ENCODE data around the gene PDE3A. TPM values are rescaled to one million over a fixed set of nuclear protein-coding genes. Genes with fewer than 3 reads are reported as not detected.
"Not testable (repeated sequence)": the region's sequence is repeated elsewhere in the genome, so short reads cannot be mapped to it uniquely, and the experiment has no call there.

Gene PDE3A
- total RNA-seq, 1 donor from 2014 or later: 132 TPM

DNA sequence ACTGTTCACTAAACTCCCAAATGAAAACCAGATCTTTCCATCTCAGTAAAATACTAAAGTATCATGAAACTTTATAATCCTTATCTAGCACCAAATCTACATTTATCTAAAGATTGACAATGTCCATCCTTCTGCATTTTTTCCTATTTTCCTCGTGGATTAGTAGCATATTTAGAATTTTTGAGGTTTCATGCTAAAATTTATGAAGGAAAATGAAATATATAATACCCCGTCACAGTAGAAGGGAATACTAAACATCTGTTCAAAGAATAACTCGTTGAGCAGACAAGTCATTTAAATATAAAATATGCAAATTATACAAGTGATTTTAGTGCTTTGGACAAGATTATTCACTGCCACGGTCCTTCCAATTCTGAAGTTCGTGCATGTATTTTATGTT is 204.1 kb downstream of the PDE3A start:
- intact Hi-C loops (cut with DNase I): no loop called here
- DNase-seq (ENCODE audit: low spot score): no peak

DNA sequence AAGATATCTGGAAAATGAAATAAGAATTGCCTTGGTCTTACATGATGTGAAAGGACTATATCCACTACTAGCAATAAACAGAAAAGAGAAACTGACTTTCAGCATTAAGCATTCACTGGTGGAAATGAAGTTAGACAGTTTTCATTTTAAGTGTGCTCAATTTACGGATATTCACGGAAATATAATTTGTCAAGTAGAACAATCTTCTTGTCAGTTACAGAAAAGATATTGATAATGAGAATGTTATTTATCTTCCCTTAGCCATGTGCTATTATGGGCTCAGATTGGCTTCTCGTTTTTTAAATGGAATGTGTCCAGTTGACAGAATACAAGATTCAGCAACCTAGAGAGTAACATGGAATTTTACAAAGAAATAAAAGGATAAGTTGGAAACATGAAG is 208.2 kb downstream of the PDE3A start:
- intact Hi-C loops (cut with DNase I): no loop called here
- DNase-seq (ENCODE audit: low spot score): no peak

DNA sequence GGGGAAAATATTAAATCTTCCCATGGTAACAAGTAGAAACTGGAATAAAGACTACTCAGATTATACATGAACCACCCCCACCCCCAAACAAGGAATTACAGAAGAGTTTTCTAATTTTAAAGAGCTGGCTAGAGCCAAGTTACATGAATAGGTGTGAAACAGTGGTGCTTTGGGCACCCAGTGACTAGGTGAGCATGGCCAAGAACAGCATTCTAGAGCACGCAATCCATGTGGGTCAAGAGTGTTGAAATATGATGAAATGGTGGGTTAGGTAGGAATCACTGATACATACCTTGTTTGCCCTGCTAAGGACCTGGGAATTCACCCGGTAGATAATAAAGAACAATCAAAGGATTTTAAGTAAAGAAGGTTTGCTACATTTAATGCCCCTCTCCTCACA is 208.7 kb downstream of the PDE3A start:
- DNase-seq (ENCODE audit: low spot score): no peak
- intact Hi-C loops (cut with DNase I): no loop called here

DNA sequence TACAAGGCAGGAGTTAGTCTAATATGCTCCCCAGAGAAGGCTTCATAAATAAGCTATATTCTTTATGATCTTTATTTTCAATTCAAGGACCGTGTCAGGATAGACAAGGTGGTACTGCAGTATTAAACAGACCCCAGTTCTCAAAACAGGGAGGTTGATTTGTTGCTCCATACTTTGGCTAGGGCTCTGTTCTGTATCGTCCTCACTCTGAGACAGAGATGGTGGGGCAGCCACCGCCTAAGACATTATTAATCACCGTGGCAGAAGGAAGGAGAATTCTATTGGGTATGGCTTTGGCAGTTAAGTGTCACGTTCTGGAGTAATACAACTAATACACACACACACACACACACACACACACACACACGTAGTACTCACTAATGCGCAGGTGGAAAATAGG is 209.8 kb downstream of the PDE3A start:
- DNase-seq (ENCODE audit: low spot score): no peak
- intact Hi-C loops (cut with DNase I): no loop called here

DNA sequence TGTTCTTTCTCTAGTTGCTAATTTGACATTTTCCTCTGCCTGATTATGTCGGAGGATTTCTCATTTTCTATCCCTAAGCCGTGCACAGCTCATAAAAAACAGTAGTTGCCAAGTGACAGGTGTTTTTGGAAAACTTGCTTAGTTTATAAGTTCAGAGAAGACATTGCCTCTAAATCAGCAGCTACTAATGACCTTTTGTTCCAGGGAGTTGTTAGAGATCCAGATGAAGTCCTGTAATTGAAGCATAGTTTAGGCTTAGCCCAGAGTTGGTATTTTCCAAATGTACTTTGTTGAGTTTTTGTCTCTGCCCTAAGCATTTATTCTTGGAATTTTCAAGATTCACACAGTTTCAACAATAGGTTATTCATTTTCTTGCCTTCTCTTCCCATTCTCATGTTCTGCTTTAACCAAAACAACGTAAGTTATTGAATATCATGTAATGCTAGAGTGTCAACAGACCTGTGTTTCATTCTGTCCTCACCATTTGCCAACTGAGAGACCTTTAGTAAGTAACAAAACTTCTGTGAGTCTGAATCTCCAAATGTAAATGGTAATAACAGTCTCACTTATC is 216.8 kb downstream of the PDE3A start:
- DNase-seq (ENCODE audit: low spot score): no peak
- intact Hi-C loops (cut with DNase I): no loop called here

DNA sequence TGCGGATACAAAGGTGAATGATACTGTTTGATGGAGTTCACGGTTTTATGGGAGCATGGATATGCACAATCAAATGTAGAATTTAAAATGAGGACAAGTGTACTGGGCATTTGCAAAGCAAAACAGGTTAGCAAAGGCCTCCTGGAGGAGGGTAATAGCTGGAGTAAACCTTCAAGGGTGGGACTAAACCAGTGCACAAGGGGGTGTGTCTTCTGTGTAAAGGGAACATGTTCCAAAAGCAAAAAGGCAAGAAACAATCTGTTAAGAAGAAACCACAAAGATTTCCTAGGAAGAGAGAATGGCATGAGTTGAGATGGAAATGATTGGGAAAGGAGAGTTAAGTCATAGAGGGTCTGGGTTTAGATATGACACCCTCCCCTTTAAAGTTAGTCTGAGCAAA is 217.6 kb downstream of the PDE3A start:
- intact Hi-C loops (cut with DNase I): no loop called here

DNA sequence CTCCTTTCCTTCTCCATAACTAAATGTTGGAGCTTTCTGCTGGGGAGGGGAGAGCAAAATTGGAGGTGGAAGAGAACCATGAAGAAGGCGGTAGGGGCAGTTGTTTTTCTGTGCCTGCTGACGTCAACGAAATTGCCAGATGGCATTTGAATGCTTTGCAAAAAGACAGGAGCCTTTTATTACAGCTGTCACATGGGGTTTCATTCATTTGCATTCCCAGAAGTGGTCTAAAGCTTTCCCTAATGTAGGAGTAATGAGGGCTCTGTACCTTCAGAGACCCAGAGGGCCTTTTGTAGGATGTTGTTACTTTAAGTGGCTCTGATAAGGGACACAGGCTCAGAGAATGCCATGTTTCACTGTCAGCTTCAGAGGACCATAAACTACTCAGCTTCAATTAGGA is 219.7 kb downstream of the PDE3A start:
- intact Hi-C loops (cut with DNase I): no loop called here
- DNase-seq (ENCODE audit: low spot score): no peak

More for the DNA sequence above, 217.6 kb downstream of the PDE3A start:
- DNase-seq (ENCODE audit: low spot score): no peak

DNA sequence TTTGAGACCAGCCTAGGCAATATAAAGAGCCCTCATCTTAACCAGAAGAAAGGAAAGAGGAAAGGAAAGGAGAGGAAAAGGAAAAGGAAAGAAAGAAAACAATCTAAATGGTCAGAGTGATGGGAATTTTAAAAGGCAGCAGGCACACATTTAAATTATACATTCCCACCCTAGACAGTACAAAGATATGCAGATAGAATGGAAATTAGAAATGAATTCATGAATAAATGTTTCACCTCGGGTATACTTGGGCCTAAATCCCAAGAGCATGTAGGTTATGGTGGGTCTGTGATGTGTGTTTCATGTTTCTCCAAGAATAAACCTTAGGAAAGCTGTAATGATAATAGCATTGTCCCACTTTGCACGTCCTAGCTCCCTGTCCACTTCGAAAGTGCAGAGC is 222.2 kb downstream of the PDE3A start:
- DNase-seq (ENCODE audit: low spot score): no peak
- intact Hi-C loops (cut with DNase I): loop anchor here (10.0 kb wide), 1 partner anchor 126 kb away; no protein-coding TSS in a partner anchor

DNA sequence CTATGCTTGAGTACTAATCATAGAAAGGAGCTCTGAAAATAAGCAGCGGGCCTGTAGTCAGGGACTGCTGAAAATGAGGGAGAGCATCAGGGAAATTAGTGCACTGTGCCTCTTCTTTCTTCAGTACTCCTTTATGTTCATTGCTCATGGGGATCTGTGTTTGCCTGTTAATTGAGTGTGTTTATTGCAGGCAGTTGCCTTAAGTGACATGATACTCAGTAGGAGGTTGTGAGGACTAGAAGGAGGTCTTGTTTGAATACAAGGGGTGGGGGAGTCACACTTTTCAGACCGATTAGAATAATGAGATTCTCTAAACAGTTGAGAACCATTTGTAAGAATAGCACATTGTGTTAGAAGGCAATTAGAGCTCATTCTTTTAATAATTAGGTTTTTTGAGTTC is 224.2 kb downstream of the PDE3A start:
- no peak for DNase-seq (ENCODE audit: low spot score)
- intact Hi-C loops (cut with DNase I): loop anchor here (10.0 kb wide), 1 partner anchor 128 kb away; no protein-coding TSS in a partner anchor

DNA sequence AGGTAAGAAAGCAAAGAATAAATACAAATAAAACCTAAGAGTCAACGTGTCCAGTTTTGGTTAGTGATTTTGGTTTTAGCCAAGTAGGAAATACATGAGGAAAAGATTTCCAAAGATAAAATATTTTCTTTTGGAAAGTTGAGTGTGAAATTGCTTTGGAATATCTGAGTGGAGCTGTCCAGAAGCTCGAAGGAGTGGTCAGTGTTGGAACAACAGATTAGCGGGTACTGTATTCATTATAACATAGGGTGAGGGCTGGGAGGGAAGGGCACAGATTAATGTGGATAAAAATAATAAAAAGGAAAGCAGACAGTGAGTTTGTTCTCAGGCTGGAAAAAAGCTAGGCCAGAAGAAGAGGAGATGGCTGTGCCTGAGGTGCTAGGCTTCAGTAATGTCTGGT is 225.3 kb downstream of the PDE3A start:
- intact Hi-C loops (cut with DNase I): loop anchor here (10.0 kb wide), 1 partner anchor 129 kb away; no protein-coding TSS in a partner anchor
- DNase-seq (ENCODE audit: low spot score): no peak

DNA sequence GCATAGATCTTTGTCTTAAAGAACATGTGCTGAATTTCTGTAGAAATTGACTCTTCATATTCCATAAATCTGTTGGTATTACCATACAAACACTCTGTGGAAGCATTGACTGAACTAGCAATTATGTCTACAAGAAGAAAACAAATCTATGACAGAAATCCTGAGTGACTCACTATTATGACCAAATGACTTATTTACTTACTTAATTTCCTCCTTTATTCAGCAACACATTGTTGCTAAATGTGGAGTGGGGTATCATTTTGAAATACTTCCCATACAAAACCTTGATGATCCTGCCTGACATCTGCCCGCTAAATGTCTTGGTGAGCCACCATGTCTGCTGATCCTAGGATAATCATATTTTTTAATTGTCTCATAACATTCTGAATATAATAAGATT is 227.7 kb downstream of the PDE3A start:
- DNase-seq (ENCODE audit: low spot score): no peak
- intact Hi-C loops (cut with DNase I): loop anchor here (10.0 kb wide), 1 partner anchor 131 kb away; no protein-coding TSS in a partner anchor

DNA sequence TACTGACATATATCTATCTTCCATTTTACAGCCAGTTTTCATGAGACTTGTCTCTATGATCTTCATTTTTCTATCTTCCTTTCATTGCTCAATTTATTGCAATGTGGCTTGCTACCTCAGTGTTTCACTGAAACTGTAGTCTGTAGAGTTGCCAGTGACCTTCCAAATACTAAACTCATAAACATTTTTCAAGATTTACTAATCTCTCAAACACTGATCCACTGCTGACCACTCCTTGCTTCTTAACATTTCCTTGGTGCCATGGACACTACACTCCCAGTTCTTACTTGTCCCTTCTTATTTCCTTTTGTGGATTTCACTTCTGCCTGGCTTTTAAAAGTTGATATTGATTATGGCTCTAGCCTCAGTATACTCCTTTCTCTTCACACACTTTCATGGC is 231.4 kb downstream of the PDE3A start:
- DNase-seq (ENCODE audit: low spot score): no peak
- intact Hi-C loops (cut with DNase I): loop anchor here (5.0 to 10.0 kb wide), 4 partner anchors 135 to 845 kb away; partner anchors contain the start of gene PDE3A

DNA sequence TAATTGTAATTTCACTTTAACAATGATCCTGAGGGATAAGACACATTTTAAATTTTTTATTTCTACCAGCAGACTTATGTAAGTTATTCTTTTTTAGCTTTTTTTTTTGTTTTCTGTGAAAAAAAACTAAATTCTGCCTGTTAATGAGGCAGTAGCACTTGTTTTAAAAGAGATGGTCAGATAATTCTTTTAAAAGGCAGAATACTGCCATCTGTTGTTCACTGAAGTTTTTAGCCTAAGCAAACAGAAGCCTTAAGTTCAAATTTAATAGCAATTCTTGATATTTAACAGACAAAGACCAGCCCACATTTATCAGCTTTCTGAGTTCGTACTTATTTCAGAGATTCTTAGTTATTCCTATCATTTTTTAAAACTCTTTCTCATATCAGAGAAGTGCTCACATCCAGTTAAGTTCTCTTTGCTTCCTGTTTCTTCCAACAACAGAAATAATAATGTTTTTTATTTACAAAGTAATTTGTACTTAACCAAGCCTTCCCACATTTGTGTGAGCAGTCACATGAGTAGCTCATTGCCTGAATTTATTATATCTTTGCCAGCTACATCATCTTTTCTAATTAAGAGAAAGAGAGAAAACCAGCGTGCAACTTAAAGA is 233.4 kb downstream of the PDE3A start:
- intact Hi-C loops (cut with DNase I): loop anchor here (5.0 to 10.0 kb wide), 3 partner anchors 234 to 847 kb away; partner anchors contain the start of gene PDE3A

DNA sequence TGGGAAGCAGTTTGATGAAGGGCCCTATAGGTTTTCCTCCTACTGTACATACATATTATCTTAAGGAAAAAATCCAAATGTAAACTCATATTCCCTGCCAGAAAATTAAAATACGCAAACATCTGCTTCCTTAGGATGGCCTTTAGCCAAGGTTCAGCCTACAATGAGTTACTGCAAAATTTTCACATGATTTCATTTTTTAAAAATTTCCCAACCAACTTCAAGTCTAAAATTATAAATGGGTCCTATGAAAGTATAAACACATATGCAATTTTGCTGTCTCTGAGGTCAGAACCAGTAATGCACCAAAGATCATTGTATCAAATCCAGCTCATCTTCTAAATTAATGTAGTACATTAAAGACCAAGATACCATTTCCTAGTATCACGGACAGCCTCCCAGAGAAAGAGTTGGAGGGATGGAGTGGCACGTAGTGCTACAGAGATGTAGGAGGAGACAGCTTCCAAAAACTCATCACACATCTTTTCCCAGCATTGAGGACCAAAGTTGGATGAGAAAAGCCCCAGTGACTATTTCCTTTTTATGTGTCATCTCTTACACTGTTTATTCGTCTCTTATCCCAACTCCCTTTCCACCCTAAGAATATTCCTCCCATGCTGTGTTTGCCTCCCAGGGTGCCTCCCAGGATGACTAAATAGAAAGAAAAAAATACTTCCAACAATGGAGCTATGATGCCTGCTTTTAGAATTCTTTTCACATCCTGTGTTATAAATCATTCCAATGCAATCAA is 234.5 kb downstream of the PDE3A start:
- no peak for DNase-seq (ENCODE audit: low spot score)
- intact Hi-C loops (cut with DNase I): loop anchor here (5.0 to 10.0 kb wide), 3 partner anchors 236 to 848 kb away; partner anchors contain the start of gene PDE3A

More for the DNA sequence above, 233.4 kb downstream of the PDE3A start:
- DNase-seq (ENCODE audit: low spot score): no peak

DNA sequence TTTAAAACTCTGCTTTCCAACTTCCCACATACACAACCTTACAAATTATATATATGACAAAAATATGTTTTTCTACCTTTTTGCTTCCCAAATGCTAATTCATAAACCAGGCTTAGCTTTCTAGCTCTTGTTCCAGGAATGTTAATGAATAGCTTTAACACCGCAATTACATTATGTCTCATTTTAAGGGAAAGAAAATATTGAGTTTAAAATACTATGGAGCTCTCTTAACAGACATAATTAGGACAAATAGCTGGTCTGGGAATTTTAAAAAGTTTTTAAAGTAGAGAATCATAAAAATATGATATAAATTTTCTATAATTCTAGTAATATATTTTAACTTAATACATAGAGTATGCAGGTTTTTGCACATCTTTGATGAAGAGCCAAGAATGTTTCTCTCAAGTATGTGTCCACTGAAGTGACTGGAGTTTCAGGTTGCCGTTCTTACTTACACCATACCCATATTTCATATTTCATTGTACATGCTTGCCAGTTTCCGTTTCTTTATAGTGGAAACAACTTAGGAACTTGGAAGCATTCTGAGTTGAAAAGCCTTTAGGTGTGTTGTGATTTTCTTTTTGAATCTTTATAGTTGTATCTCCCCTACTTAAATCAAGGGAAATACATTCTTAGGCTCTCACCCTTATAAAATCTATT is 236.2 kb downstream of the PDE3A start:
- no peak for DNase-seq (ENCODE audit: low spot score)
- intact Hi-C loops (cut with DNase I): loop anchor here (5.0 to 10.0 kb wide), 3 partner anchors 237 to 850 kb away; partner anchors contain the start of gene PDE3A

DNA sequence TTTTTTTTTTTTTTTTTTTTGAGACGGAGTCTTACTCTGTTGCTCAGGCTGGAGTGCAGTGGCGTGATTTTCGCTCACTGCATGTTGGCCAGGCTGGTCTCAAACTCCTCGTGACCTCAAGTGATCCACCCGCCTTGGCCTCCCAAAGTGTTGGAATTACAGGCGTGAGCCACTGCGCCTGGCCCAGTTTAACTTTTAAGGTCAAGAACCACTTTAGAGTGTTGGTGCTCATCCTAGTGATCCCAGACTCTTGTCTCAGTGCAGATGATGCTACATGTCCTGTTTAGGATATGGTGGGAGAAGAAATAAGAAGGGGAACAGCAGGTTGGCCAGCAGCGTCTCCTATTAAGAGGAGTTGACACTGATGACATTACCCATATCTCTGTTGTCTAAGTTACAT is 246.7 kb downstream of the PDE3A start:
- DNase-seq (ENCODE audit: low spot score); intact Hi-C loops (cut with DNase I): not testable (repeated sequence)

DNA sequence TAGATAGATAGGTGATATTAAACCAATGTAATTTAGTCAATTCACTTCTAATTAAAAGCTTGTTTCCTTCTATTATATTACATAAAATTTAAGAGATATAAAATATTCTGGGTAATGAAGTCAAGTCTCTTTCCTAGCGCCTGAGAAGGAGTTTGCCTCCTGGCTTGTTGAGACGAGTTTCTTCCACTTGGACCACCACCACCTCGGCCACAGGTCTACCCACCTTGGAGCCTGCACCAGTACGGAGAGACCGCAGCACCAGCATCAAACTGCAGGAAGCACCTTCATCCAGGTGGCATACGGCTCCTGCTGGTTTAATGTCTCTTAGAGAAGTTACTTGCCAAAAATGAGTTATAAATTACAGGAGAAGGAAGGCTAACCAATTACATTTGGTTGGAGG is 247.8 kb downstream of the PDE3A start:
- no peak for DNase-seq (ENCODE audit: low spot score)
- intact Hi-C loops (cut with DNase I): no loop called here

DNA sequence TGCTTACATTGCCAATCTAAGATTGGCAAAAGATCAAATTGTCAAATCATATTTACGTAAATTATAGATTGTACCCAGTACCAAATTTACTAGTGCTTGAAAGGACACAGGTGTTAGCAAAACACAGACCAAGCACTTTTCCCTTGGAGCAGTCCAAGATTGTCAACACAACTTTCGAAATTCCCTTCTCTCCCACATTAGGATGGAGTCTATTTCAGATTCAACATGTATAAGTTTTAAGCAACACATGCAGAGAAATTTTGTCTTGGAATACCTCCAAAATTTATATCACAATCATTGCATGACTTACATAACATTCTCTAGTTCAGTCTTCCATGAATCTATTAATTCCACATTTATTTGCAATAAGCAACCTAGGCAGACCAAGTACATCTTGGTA is 251.9 kb downstream of the PDE3A start:
- no peak for DNase-seq (ENCODE audit: low spot score)
- intact Hi-C loops (cut with DNase I): no loop called here

DNA sequence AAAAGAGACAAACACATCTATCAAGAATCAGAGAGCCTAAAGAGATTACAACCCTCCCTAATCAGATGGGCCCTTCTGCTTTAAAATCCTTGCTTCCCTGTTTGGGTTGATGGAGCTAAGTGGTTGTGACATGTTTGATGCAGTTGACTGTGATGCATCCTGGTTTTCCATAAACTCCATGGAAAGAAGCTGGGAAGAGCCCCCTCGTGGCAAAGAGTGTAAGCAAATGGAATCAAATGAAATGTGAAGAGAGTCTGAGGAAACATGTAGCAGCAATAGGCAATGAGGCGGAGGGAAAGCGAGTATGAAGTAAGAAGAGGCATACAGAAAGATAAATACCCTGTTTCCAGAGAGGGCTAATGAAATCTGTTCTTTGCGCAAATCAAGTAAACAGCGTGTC is 256.4 kb downstream of the PDE3A start:
- DNase-seq (ENCODE audit: low spot score): no peak
- intact Hi-C loops (cut with DNase I): no loop called here

DNA sequence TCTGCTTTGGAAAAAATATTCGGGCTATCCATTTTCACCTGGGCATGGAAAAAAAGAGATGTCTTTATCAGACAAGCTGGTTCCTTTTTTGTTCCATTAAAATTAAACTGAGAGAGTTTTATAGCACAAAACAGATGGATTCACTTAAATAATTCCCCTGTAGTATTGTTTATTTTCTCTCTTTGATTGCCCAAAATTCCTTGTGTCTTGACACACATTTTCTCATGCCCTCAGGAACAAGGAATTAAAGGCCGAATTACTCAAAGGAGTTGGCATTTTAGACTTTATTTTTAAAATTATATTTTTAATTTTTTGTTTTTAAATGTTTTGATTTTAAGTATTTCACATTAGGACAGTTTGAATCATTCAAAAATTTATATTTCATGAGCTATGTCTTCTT is 257.2 kb downstream of the PDE3A start:
- DNase-seq (ENCODE audit: low spot score): no peak
- intact Hi-C loops (cut with DNase I): no loop called here
